PC-3 (cell line): ENCODE measurements around the gene EP400.

Experiments
- EZH2 ChIP-seq: fragments of 300-600 bp; sonication (generic); IDR thresholded peaks from one replicate; pipeline ENCODE4 v1.6.1; 2017; ENCODE audit warnings: antibody characterized with exemption, mild to moderate bottlenecking, low read length; ENCODE audit not compliant: unreplicated experiment
- TF ChIP-seq, protein P1 (sequence below): fragments of 300-600 bp; sonication (generic); conservative IDR thresholded peaks from 2 replicates; pipeline ENCODE4 v1.5.1; 2017; ENCODE audit warnings: antibody characterized with exemption, low read depth, mild to moderate bottlenecking, low read length

DNA sequence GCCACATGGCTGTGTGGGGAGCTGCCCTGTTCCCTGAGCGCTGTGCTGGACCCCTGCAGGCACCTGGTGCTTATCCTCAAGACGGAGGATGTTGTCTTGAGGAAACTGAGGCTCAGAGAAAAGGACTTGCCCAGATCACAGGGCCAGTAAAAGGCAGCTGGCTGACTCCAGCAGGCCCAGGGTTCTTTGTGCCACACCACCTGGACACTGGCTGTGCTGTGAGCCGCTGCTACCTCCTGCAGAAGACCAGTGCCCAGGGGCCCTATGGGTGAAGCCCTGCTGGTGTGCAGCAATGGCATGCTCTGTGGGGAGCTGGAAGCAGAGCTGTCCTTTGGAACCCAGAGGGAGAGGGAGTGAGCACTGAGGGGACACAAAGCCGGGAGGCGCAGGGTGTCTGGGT lies 118.5 kb downstream of the EP400 start:
- TF ChIP-seq EZH2 = no peak
- TF ChIP-seq, protein P1, sequence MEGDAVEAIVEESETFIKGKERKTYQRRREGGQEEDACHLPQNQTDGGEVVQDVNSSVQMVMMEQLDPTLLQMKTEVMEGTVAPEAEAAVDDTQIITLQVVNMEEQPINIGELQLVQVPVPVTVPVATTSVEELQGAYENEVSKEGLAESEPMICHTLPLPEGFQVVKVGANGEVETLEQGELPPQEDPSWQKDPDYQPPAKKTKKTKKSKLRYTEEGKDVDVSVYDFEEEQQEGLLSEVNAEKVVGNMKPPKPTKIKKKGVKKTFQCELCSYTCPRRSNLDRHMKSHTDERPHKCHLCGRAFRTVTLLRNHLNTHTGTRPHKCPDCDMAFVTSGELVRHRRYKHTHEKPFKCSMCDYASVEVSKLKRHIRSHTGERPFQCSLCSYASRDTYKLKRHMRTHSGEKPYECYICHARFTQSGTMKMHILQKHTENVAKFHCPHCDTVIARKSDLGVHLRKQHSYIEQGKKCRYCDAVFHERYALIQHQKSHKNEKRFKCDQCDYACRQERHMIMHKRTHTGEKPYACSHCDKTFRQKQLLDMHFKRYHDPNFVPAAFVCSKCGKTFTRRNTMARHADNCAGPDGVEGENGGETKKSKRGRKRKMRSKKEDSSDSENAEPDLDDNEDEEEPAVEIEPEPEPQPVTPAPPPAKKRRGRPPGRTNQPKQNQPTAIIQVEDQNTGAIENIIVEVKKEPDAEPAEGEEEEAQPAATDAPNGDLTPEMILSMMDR = no peak
